ENCODE results near the gene GDF9.

The GDF9 gene

GRCh38 chr5:132866342-132867045 lies at the start of gene GDF9, which contains the start of gene UQCRQ:
TSS of gene GDF9 (minus strand) at chr5:132866469. CDS start at chr5:132864533, 1,936 bp downstream.
TSS of gene UQCRQ (plus strand) at chr5:132866642. CDS start at chr5:132866882, 240 bp downstream.
- peak; percentile 98 for DNase-seq (ENCODE audit: low read depth)

- DNase-seq (ENCODE audit: low read depth): no peak
Measured at GRCh38 chr5:132915681-132916080, 49.4 kb upstream of the GDF9 start.

GRCh38 chr5:132909702-132910101 lies 43.4 kb upstream of the GDF9 start:
- no peak for DNase-seq (ENCODE audit: low read depth)

- no peak for DNase-seq (ENCODE audit: low read depth)
Measured at GRCh38 chr5:132907161-132907560, 40.9 kb upstream of the GDF9 start.

- DNase-seq (ENCODE audit: low read depth): peak; percentile 13
Measured at GRCh38 chr5:132905938-132906337, 39.7 kb upstream of the GDF9 start.

- DNase-seq (ENCODE audit: low read depth): no peak
Measured at GRCh38 chr5:132901730-132902129, 35.5 kb upstream of the GDF9 start.

- no peak for DNase-seq (ENCODE audit: low read depth)
Measured at GRCh38 chr5:132901036-132901435, 34.8 kb upstream of the GDF9 start.

- no peak for DNase-seq (ENCODE audit: low read depth)
Measured at GRCh38 chr5:132898094-132898493, 31.8 kb upstream of the GDF9 start.

- DNase-seq (ENCODE audit: low read depth): no peak
Measured at GRCh38 chr5:132896685-132897084, 30.4 kb upstream of the GDF9 start.

GRCh38 chr5:132895719-132896305 lies 29.5 kb upstream of the GDF9 start:
- DNase-seq (ENCODE audit: low read depth): no peak

GRCh38 chr5:132890817-132891216 lies 24.5 kb upstream of the GDF9 start:
- no peak for DNase-seq (ENCODE audit: low read depth)

GRCh38 chr5:132889501-132889900 lies 23.2 kb upstream of the GDF9 start:
- DNase-seq (ENCODE audit: low read depth): no peak

- DNase-seq (ENCODE audit: low read depth): no peak
Measured at GRCh38 chr5:132887283-132887682, 21.0 kb upstream of the GDF9 start.

GRCh38 chr5:132886064-132886823 lies 20.0 kb upstream of the GDF9 start:
- DNase-seq (ENCODE audit: low read depth): no peak

- no peak for DNase-seq (ENCODE audit: low read depth)
Measured at GRCh38 chr5:132884548-132884947, 18.3 kb upstream of the GDF9 start.

- no peak for DNase-seq (ENCODE audit: low read depth)
Measured at GRCh38 chr5:132883261-132883834, 17.1 kb upstream of the GDF9 start.

- no peak for DNase-seq (ENCODE audit: low read depth)
Measured at GRCh38 chr5:132877938-132878337, 11.7 kb upstream of the GDF9 start.

GRCh38 chr5:132877466-132877865 lies 11.2 kb upstream of the GDF9 start:
- DNase-seq (ENCODE audit: low read depth): no peak

GRCh38 chr5:132876020-132876759 lies 9.9 kb upstream of the GDF9 start:
- DNase-seq (ENCODE audit: low read depth): no peak

- DNase-seq (ENCODE audit: low read depth): no peak
Measured at GRCh38 chr5:132873930-132874271, 7.6 kb upstream of the GDF9 start.

- no peak for DNase-seq (ENCODE audit: low read depth)
Measured at GRCh38 chr5:132873119-132873929, 7.1 kb upstream of the GDF9 start, which contains the start of gene LEAP2. TSS of gene LEAP2 (plus strand) at chr5:132873668. CDS start at chr5:132873695, 27 bp downstream.
